ENCODE data around the gene TTC34. TPM values are rescaled to one million over a fixed set of nuclear protein-coding genes. Genes with fewer than 3 reads are reported as not detected.
"Not testable (repeated sequence)": the region's sequence is repeated elsewhere in the genome, so short reads cannot be mapped to it uniquely, and the experiment has no call there.

The TTC34 gene
- total and polyA plus RNA-seq, 3 experiments from 2014 or later = 0.17 to 1.1 (median 1.1) TPM

GRCh38 chr1:2694796-2695195 is 106.7 kb downstream of the TTC34 start:
- H3K4me3 Mint-ChIP-seq; H3K36me3 ChIP-seq (ENCODE audit: insufficient read depth, low read length); H3K9me3 Mint-ChIP-seq; H3K4me1 Mint-ChIP-seq; H3K9me3 ChIP-seq (ENCODE audit: low read length); H3K4me1 ChIP-seq (ENCODE audit: insufficient read depth, low read length); H3K27me3 ChIP-seq (ENCODE audit: insufficient read depth, low read length, poor library complexity, severe bottlenecking); H3K36me3 Mint-ChIP-seq; POLR2A ChIA-PET; CTCF ChIA-PET; DNase-seq; H3K27ac Mint-ChIP-seq; H3K27ac ChIP-seq (ENCODE audit: low read depth, low read length); H3K27me3 Mint-ChIP-seq; H3K4me3 ChIP-seq (ENCODE audit: low read length): not testable (repeated sequence)

DNA sequence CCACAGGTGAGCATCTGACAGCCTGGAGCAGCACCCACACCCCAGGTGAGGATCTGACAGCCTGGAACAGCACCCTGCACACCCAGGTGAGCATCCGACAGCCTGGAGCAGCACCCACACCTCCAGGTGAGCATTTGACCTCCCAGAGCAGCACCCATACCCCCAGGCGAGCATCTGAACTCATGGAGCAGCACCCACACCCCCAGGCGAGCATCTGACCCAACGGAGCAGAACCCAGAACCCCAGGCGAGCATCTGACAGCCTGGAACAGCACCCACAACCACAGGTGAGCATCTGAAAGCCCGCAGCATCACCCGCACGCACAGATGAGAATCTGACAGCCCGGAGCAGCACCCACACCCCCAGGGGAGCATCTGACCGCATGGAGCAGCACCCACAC is 111.3 kb downstream of the TTC34 start:
- H3K4me3 Mint-ChIP-seq; H3K27me3 Mint-ChIP-seq; H3K36me3 Mint-ChIP-seq; H3K4me1 ChIP-seq (ENCODE audit: insufficient read depth, low read length); H3K4me3 ChIP-seq (ENCODE audit: low read length); H3K27ac Mint-ChIP-seq; H3K27ac ChIP-seq (ENCODE audit: low read depth, low read length); DNase-seq; H3K4me1 Mint-ChIP-seq; H3K27me3 ChIP-seq (ENCODE audit: insufficient read depth, low read length, poor library complexity, severe bottlenecking); POLR2A ChIA-PET; H3K9me3 ChIP-seq (ENCODE audit: low read length); CTCF ChIA-PET; H3K9me3 Mint-ChIP-seq; H3K36me3 ChIP-seq (ENCODE audit: insufficient read depth, low read length): not testable (repeated sequence)

GRCh38 chr1:2688336-2688665 is 113.2 kb downstream of the TTC34 start:
- H3K27ac ChIP-seq (ENCODE audit: low read depth, low read length); H3K27me3 ChIP-seq (ENCODE audit: insufficient read depth, low read length, poor library complexity, severe bottlenecking); POLR2A ChIA-PET; H3K36me3 Mint-ChIP-seq; H3K27ac Mint-ChIP-seq; H3K4me3 Mint-ChIP-seq; DNase-seq; H3K4me1 ChIP-seq (ENCODE audit: insufficient read depth, low read length); H3K9me3 Mint-ChIP-seq; H3K4me1 Mint-ChIP-seq; CTCF ChIA-PET; H3K36me3 ChIP-seq (ENCODE audit: insufficient read depth, low read length); H3K4me3 ChIP-seq (ENCODE audit: low read length); H3K9me3 ChIP-seq (ENCODE audit: low read length): not testable (repeated sequence)
- peaks cover 16 to 17% of the 10 kb centered on the region in 2 donors for H3K27me3 Mint-ChIP-seq

DNA sequence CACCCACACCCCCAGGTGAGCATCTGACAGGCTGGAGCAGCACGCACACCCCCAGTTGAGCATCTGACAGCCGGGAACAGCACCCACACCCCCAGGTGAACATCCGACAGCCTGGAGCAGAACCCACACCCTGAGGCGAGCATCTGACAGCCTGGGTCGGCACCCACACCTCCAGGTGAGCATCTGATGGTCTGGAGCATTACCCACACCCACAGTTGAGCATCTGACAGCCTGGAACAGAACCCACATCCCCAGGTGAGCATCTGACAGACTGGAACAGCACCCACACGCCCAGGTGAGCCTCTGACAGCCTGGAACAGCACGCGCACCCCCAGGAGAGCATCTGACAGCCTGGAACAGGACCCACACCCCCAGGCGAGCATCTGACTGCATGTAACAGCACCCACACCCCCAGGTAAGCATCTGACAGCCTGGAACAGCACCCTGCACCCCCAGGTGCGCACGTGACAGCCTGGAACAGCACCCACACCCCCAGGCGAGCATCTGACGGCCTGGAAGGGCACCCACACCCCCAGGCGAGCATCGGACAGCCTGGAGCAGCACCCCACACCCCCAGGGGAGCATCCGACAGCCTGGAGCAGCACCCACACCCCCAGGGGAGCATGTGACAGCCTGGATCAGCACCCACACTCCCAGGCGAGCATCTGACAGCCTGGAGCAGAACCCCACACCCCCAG is 113.7 kb downstream of the TTC34 start:
- H3K9me3 ChIP-seq (ENCODE audit: low read length); H3K4me1 Mint-ChIP-seq; H3K4me3 Mint-ChIP-seq; H3K9me3 Mint-ChIP-seq; CTCF ChIA-PET; H3K27ac Mint-ChIP-seq; H3K27ac ChIP-seq (ENCODE audit: low read depth, low read length); H3K36me3 Mint-ChIP-seq; POLR2A ChIA-PET; H3K27me3 ChIP-seq (ENCODE audit: insufficient read depth, low read length, poor library complexity, severe bottlenecking); H3K4me3 ChIP-seq (ENCODE audit: low read length); H3K36me3 ChIP-seq (ENCODE audit: insufficient read depth, low read length); H3K4me1 ChIP-seq (ENCODE audit: insufficient read depth, low read length): not testable (repeated sequence)
- peak in 1 of 5 donors; percentile 67 for DNase-seq
- H3K27me3 Mint-ChIP-seq = peaks cover 16 to 17% of the 10 kb centered on the region in 2 donors

DNA sequence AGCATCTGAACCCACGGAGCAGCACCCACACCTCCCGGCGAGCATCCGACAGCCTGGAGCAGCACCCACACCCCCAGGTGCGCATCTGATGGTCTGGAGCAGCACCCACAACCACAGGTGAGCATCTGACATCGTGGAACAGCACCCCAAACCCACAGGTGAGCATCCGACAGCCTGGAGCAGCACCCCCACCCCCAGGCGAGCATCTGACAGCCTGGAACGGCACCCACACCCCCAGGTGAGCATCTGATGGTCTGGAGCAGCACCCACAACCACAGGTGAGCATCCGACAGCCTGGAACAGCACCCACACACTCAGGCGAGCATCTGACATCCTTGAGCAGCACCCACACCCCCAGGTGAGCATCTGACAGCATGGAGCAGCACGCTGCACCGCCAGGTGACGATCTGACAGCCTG is 114.3 kb downstream of the TTC34 start:
- H3K9me3 Mint-ChIP-seq; H3K4me1 ChIP-seq (ENCODE audit: insufficient read depth, low read length); H3K4me3 ChIP-seq (ENCODE audit: low read length); H3K9me3 ChIP-seq (ENCODE audit: low read length); H3K36me3 Mint-ChIP-seq; H3K4me3 Mint-ChIP-seq; H3K27ac ChIP-seq (ENCODE audit: low read depth, low read length); POLR2A ChIA-PET; H3K36me3 ChIP-seq (ENCODE audit: insufficient read depth, low read length); H3K4me1 Mint-ChIP-seq; CTCF ChIA-PET; H3K27ac Mint-ChIP-seq; H3K27me3 ChIP-seq (ENCODE audit: insufficient read depth, low read length, poor library complexity, severe bottlenecking): not testable (repeated sequence)
- DNase-seq = peak in 1 of 5 donors; percentile 48
- H3K27me3 Mint-ChIP-seq = peaks cover 16 to 17% of the 10 kb centered on the region in 2 donors

DNA sequence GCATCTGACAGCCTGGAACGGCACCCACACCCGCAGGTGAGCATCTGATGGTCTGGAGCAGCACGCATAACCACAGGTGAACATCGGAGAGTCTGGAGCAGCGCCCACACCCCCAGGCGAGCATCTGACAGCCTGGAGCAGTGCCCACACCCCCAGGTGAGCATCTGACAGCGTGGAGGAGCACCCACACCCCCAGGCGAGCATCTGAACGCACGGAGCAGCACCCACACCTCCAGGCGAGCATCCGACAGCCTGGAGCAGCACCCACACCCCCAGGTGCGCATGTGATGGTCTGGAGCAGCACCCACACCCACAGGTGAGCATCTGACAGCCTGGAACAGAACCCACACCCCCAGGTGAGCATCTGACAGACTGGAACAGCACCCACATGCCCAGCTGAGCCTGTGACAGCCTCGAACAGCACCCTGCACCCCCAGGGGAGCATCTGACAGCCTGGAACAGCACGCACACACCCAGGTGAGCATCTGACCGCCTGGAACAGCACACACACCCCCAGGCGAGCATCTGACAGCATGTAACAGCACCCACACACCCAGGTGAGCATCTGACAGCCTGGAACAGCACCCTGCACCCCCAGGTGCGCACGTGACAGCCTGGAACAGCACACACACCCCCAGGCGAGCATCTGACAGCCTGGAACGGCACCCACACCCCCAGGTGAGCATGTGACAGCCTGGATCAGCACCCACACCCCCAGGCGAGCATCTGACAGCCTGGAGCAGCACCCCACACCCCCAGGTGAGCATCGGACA is 115.2 kb downstream of the TTC34 start:
- H3K27me3 ChIP-seq (ENCODE audit: insufficient read depth, low read length, poor library complexity, severe bottlenecking); H3K36me3 ChIP-seq (ENCODE audit: insufficient read depth, low read length); H3K4me1 Mint-ChIP-seq; H3K9me3 ChIP-seq (ENCODE audit: low read length); H3K27ac Mint-ChIP-seq; CTCF ChIA-PET; H3K27ac ChIP-seq (ENCODE audit: low read depth, low read length); H3K9me3 Mint-ChIP-seq; POLR2A ChIA-PET; H3K4me1 ChIP-seq (ENCODE audit: insufficient read depth, low read length); H3K4me3 ChIP-seq (ENCODE audit: low read length); H3K4me3 Mint-ChIP-seq; H3K36me3 Mint-ChIP-seq: not testable (repeated sequence)
- peak in 1 of 5 donors; percentile 44 for DNase-seq
- peaks cover 16 to 17% of the 10 kb centered on the region in 2 donors for H3K27me3 Mint-ChIP-seq

DNA sequence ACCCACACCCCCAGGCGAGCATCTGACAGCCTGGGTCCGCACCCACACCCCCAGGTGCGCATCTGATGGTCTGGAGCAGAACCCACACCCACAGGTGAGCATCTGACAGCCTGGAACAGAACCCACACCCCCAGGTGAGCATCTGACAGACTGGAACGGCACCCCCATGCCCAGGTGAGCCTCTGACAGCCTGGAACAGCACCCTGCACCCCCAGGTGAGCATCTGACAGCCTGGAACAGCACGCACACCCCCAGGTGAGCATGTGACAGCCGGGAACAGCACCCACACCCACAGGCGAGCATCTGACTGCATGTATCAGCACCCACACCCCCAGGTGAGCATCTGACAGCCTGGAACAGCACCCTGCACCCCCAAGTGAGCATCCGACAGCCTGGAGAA is 115.8 kb downstream of the TTC34 start:
- H3K27me3 ChIP-seq (ENCODE audit: insufficient read depth, low read length, poor library complexity, severe bottlenecking); H3K4me1 ChIP-seq (ENCODE audit: insufficient read depth, low read length); H3K9me3 ChIP-seq (ENCODE audit: low read length); POLR2A ChIA-PET; H3K27ac ChIP-seq (ENCODE audit: low read depth, low read length); H3K4me3 ChIP-seq (ENCODE audit: low read length); CTCF ChIA-PET; H3K9me3 Mint-ChIP-seq; H3K27ac Mint-ChIP-seq; H3K36me3 Mint-ChIP-seq; H3K36me3 ChIP-seq (ENCODE audit: insufficient read depth, low read length); H3K4me3 Mint-ChIP-seq; H3K4me1 Mint-ChIP-seq: not testable (repeated sequence)
- H3K27me3 Mint-ChIP-seq = peaks cover 16 to 17% of the 10 kb centered on the region in 2 donors
- DNase-seq = peak in 1 of 5 donors; percentile 46

- H3K27ac Mint-ChIP-seq; H3K9me3 Mint-ChIP-seq; H3K9me3 ChIP-seq (ENCODE audit: low read length); H3K4me1 ChIP-seq (ENCODE audit: insufficient read depth, low read length); H3K27ac ChIP-seq (ENCODE audit: low read depth, low read length); H3K36me3 Mint-ChIP-seq; H3K4me1 Mint-ChIP-seq; H3K36me3 ChIP-seq (ENCODE audit: insufficient read depth, low read length); H3K27me3 ChIP-seq (ENCODE audit: insufficient read depth, low read length, poor library complexity, severe bottlenecking); CTCF ChIA-PET; POLR2A ChIA-PET; H3K4me3 Mint-ChIP-seq; H3K4me3 ChIP-seq (ENCODE audit: low read length): not testable (repeated sequence)
- H3K27me3 Mint-ChIP-seq = peaks cover 16 to 17% of the 10 kb centered on the region in 2 donors
- peak in 1 of 5 donors; percentile 30 for DNase-seq
Measured at GRCh38 chr1:2684878-2685277, 116.6 kb downstream of the TTC34 start.
